Anterior cingulate cortex (tissue), 58 donors: ENCODE data around the gene CEACAM19.
"Not testable (repeated sequence)": the region's sequence is repeated elsewhere in the genome, so short reads cannot be mapped to it uniquely, and the experiment has no call there.

Experiments used
- DNase-seq, 58 donors: peaks; one replicate each; lab custom pipeline; 2025; lab: John Stamatoyannopoulos, UW

Gene CEACAM19

GRCh38 chr19:44671400-44671799 is at the start of gene CEACAM19:
Gene CEACAM19, plus strand, starts transcription at chr19:44671482. Its CDS starts 450 bp downstream, at chr19:44671932.
- DNase-seq = no peak

GRCh38 chr19:44623080-44623479 is 48.2 kb upstream of the CEACAM19 start:
- DNase-seq = no peak

GRCh38 chr19:44623626-44624025 is 47.7 kb upstream of the CEACAM19 start:
- no peak for DNase-seq

- no peak for DNase-seq
Observed at GRCh38 chr19:44624840-44625354, 46.4 kb upstream of the CEACAM19 start.

- not testable (repeated sequence) for DNase-seq
Observed at GRCh38 chr19:44625637-44626036, 45.6 kb upstream of the CEACAM19 start.

GRCh38 chr19:44626048-44626624 is 45.1 kb upstream of the CEACAM19 start:
- DNase-seq = no peak

- no peak for DNase-seq
Observed at GRCh38 chr19:44627631-44628030, 43.7 kb upstream of the CEACAM19 start.

GRCh38 chr19:44628793-44629192 is 42.5 kb upstream of the CEACAM19 start:
- DNase-seq = no peak

- DNase-seq = not testable (repeated sequence)
Observed at GRCh38 chr19:44631611-44632010, 39.7 kb upstream of the CEACAM19 start.

- DNase-seq = not testable (repeated sequence)
Observed at GRCh38 chr19:44634058-44634457, 37.2 kb upstream of the CEACAM19 start.

GRCh38 chr19:44634785-44635184 is 36.5 kb upstream of the CEACAM19 start:
- no peak for DNase-seq

- DNase-seq = no peak
Observed at GRCh38 chr19:44635581-44636438, 35.5 kb upstream of the CEACAM19 start.

GRCh38 chr19:44636439-44637389 is 34.6 kb upstream of the CEACAM19 start:
- DNase-seq = no peak

- no peak for DNase-seq
Observed at GRCh38 chr19:44637390-44637764, 33.9 kb upstream of the CEACAM19 start.

GRCh38 chr19:44640518-44640917 is 30.8 kb upstream of the CEACAM19 start:
- no peak for DNase-seq

- DNase-seq = no peak
Observed at GRCh38 chr19:44641501-44642265, 29.6 kb upstream of the CEACAM19 start.

- DNase-seq = no peak
Observed at GRCh38 chr19:44642377-44642776, 28.9 kb upstream of the CEACAM19 start.

- DNase-seq = peak in 52 of 58 donors; percentile 16 to 77 (median 50)
Observed at GRCh38 chr19:44643605-44644401, 27.5 kb upstream of the CEACAM19 start, which contains the start of gene PVR. Gene PVR, plus strand, starts transcription at chr19:44643910. Its CDS starts 187 bp downstream, at chr19:44644097.
